ENCODE results near the gene SNPH.

DNA sequence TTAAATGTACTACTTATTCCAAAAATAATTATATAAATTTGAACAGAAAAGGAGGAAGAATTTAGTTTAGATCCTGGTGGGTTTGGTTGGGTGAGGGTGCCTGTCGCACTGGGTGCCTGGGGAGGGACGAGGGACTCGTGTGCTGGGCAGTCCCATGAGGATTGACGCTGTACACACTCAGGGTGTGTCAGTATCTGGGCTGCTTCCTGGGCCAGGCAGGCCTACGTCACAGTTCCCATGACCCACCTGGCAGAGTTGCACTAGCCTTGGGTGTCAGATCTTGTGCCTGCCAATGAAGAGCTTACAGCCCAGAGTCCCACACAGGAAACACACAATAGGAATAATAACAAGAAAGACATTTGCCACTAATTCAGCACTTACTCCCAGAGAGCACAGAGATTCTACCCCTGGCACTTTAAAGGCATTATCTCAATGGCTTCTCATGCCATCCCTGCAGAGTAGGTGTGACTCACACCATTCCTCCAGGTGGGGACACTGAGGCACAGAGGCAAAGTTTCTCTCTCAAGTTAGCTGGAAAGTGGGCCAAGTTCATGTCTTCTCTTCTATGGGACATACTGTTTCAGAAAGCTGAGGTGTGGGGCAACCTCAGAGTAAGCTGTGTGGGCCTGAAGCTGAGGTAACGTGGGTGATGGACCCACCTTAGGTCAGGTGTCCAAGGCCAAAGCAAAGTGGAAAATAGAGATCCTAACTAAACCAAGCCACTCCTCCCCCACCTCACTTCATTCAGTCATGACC is 64.2 kb downstream of the SNPH start:
- TF ChIP-seq ZNF274 (IDR thresholded peaks at IDR 0.05; ENCODE audit: low read depth, low read length) = no peak
- TF ChIP-seq YY1 (IDR thresholded peaks at IDR 0.05; ENCODE audit: insufficient read depth, insufficient read length) = no peak
